ENCODE measurements around the gene ARAP3. TPM values are rescaled to one million over a fixed set of nuclear protein-coding genes. Genes with fewer than 3 reads are reported as not detected.

ARAP3 gene
- total and polyA plus RNA-seq, 9 of the 15 experiments (the other 6 are each of a cell fraction or from before 2014, with no cell fraction given), result 0.83 to 25.7 (median 6.4) TPM

GRCh38 chr5:141650851-141651727, 30.9 kb downstream of the ARAP3 start, which contains the start of gene FCHSD1 (continued):
- no peak for TF ChIP-seq GTF3C2 (IDR thresholded peaks at IDR 0.05; ENCODE audit: borderline replicate concordance, extremely low read depth, insufficient read length)
- TF ChIP-seq TCF7 (IDR thresholded peaks at IDR 0.05; ENCODE audit: borderline replicate concordance), result 0 out of 2 replicates have a peak, but pooled peaks have one; percentile 14
- no peak for TF ChIP-seq BRCA1 (IDR thresholded peaks at IDR 0.05)
- TF ChIP-seq BRCA1 (CRISPR knock-in tag; IDR thresholded peaks at IDR 0.05), result no peak
- TF ChIP-seq CBFA2T2 (conservative IDR thresholded peaks at IDR 0.05), result no peak
- peak in 1 of 3 experiments; percentile 14 for TF ChIP-seq YY1 (IDR thresholded peaks at IDR 0.05; ENCODE audit: borderline replicate concordance in 1 of 3, control insufficient read depth in 1 of 3, extremely low read depth in 1 of 3, insufficient read depth in 3 of 3, insufficient read length in 1 of 3, insufficient replicate concordance in 2 of 3, low read depth in 1 of 3, low read length in 2 of 3)
- no peak for TF ChIP-seq JUN (IDR thresholded peaks at IDR 0.05; ENCODE audit: borderline replicate concordance, low read depth, low read length)
- no peak for TF ChIP-seq JUN (CRISPR knock-in tag; IDR thresholded peaks at IDR 0.05; ENCODE audit: borderline replicate concordance)
- no peak for TF ChIP-seq ZNF699 (CRISPR knock-in tag; IDR thresholded peaks at IDR 0.05; ENCODE audit: insufficient replicate concordance)
- no peak for TF ChIP-seq PHB2 (IDR thresholded peaks at IDR 0.05; ENCODE audit: low read depth)
- TF ChIP-seq SRSF9 (IDR thresholded peaks at IDR 0.05; ENCODE audit: borderline replicate concordance, low read depth, low read length), result no peak
- peak; percentile 56 for TF ChIP-seq SAP30 (IDR thresholded peaks at IDR 0.05; ENCODE audit: borderline replicate concordance, insufficient read depth, low read depth, low read length, poor library complexity, severe bottlenecking)
- no peak for TF ChIP-seq ZBTB33 (CRISPR knock-in tag; IDR thresholded peaks at IDR 0.05)
- TF ChIP-seq CREM (IDR thresholded peaks at IDR 0.05; ENCODE audit: low read depth), result peak; percentile 75
- TF ChIP-seq ZNF668 (CRISPR knock-in tag; IDR thresholded peaks at IDR 0.05), result no peak
- TF ChIP-seq E2F8 (IDR thresholded peaks at IDR 0.05; ENCODE audit: low read depth, partially characterized antibody), result no peak
- no peak for TF ChIP-seq CEBPB (tag; IDR thresholded peaks at IDR 0.05)
- peak; percentile 82 for TF ChIP-seq RBFOX2 (IDR thresholded peaks at IDR 0.05; ENCODE audit: low read depth, low read length)
- TF ChIP-seq HNRNPL (IDR thresholded peaks at IDR 0.05; ENCODE audit: low read depth, low read length), result no peak

Measured in K562 (cell line).